SU-DHL-6 (cell line): Measurements from ENCODE around the gene CABP2.

Source experiments
- H2AFZ ChIP-seq: fragments of 200-600 bp; sonication (generic); 2 replicates; pipeline ENCODE4 v1.6.1; 2014; ENCODE audit warnings: low read depth, mild to moderate bottlenecking, moderate library complexity, mixed read lengths, antibody characterized with exemption, low read length; ENCODE audit not compliant: severe bottlenecking
- H3F3A ChIP-seq: fragments of 200-600 bp; shearing (Covaris generic); 2 replicates; pipeline ENCODE4 v1.6.0; 2016; ENCODE audit warnings: antibody characterized with exemption, mild to moderate bottlenecking; ENCODE audit not compliant: insufficient read depth
- H3K27ac ChIP-seq: fragments of 200-600 bp; sonication (generic); 2 replicates; pipeline ENCODE4 v1.5.1; 2016; ENCODE audit warnings: low read depth, mild to moderate bottlenecking, low read length, moderate library complexity, mixed read lengths
- H3K27me3 ChIP-seq: fragments of 200-600 bp; sonication (generic), shearing (Covaris generic); 2 replicates; pipeline ENCODE4 v1.6.0; 2014; ENCODE audit warnings: mild to moderate bottlenecking, low read length
- H3K36me3 ChIP-seq: fragments of 200-600 bp; sonication (generic); 2 replicates; pipeline ENCODE4 v1.6.1; 2014; ENCODE audit warnings: mild to moderate bottlenecking, low read length, mixed read lengths
- H3K4me2 ChIP-seq: fragments of 300-600, 200-600 bp; shearing (Covaris generic), sonication (generic); 2 replicates; pipeline ENCODE4 v1.6.0; 2014; ENCODE audit warnings: low read length, low read depth, mild to moderate bottlenecking; ENCODE audit not compliant: poor library complexity, severe bottlenecking
- H3K4me3 ChIP-seq: fragments of 200-600 bp; sonication (generic); 2 replicates; pipeline ENCODE4 v1.5.1; 2014; ENCODE audit warnings: antibody characterized with exemption, low read length, mild to moderate bottlenecking, mixed read lengths; ENCODE audit not compliant: insufficient read depth, poor library complexity, severe bottlenecking
- H3K79me2 ChIP-seq: fragments of 200-600 bp; sonication (generic); 2 replicates; pipeline ENCODE4 v1.6.1; 2014; ENCODE audit warnings: mild to moderate bottlenecking, low read length, moderate library complexity; ENCODE audit not compliant: insufficient read depth
- H3K9ac ChIP-seq: fragments of 200-600 bp; sonication (generic); 2 replicates; pipeline ENCODE4 v1.7.0; 2014; ENCODE audit warnings: mild to moderate bottlenecking, low read length
- H3K9me2 ChIP-seq: fragments of 200-600 bp; sonication (generic); replicated peaks from 2 replicates; pipeline ENCODE4 v1.6.1; 2014; ENCODE audit warnings: low read length; ENCODE audit not compliant: insufficient read depth
- H3K9me3 ChIP-seq: fragments of 200-600 bp; sonication (generic); 2 replicates; pipeline ENCODE4 v1.6.1; 2014; ENCODE audit warnings: low read length, mixed read lengths; ENCODE audit not compliant: insufficient read depth
- H4K20me1 ChIP-seq: fragments of 200-600 bp; sonication (generic); 2 replicates; pipeline ENCODE4 v1.6.1; 2014; ENCODE audit warnings: low read depth, mild to moderate bottlenecking, antibody characterized with exemption, low read length, moderate library complexity, mixed read lengths
- CTCF ChIP-seq: fragments of 200-600 bp; sonication (generic); IDR thresholded peaks from one replicate; pipeline ENCODE4 v1.5.1; 2017; ENCODE audit warnings: antibody characterized with exemption, mild to moderate bottlenecking, low read length, moderate library complexity; ENCODE audit not compliant: insufficient read depth, poor library complexity, severe bottlenecking
- EZH2phosphoT487 ChIP-seq: fragments of 200-600 bp; sonication (generic), shearing (Covaris generic); conservative IDR thresholded peaks from 2 replicates; pipeline ENCODE4 v1.6.1; 2018; ENCODE audit warnings: mild to moderate bottlenecking, antibody characterized with exemption, low read length, moderate library complexity, mixed read lengths

Gene CABP2

GRCh38 chr11:67542169-67542568, 18.9 kb upstream of the CABP2 start:
- Histone ChIP-seq H3K4me2 (no peak overlapping the region), H3K9me3 (no peaks in the 10 kb centered on the region), H3K36me3 (no peaks in the 10 kb centered on the region), H3K9me2 (no peaks in the 10 kb centered on the region), H3K27ac (no peak overlapping the region), H3K4me3 (no peak overlapping the region), H2AFZ (no peak overlapping the region), H4K20me1 (no peaks in the 10 kb centered on the region), H3K9ac (no peak overlapping the region), H3F3A (no peaks in the 10 kb centered on the region), H3K27me3 (no peaks in the 10 kb centered on the region), H3K79me2 (no peaks in the 10 kb centered on the region)
- TF ChIP-seq CTCF, result no peak
- no peak for TF ChIP-seq EZH2phosphoT487

- Histone ChIP-seq H3K27ac (no peak overlapping the region), H3K9me2 (no peaks in the 10 kb centered on the region), H3K79me2 (no peaks in the 10 kb centered on the region), H3K4me2 (no peak overlapping the region), H3K27me3 (no peaks in the 10 kb centered on the region), H3K9ac (no peak overlapping the region), H2AFZ (no peak overlapping the region), H3K36me3 (no peaks in the 10 kb centered on the region), H3F3A (no peaks in the 10 kb centered on the region), H4K20me1 (no peaks in the 10 kb centered on the region), H3K4me3 (no peak overlapping the region), H3K9me3 (no peaks in the 10 kb centered on the region)
- TF ChIP-seq EZH2phosphoT487 (no peak), CTCF (no peak)
Measured at GRCh38 chr11:67541198-67541597, 18.0 kb upstream of the CABP2 start.

GRCh38 chr11:67539550-67539949, 16.3 kb upstream of the CABP2 start:
- no peak overlapping the region for H3K4me2 ChIP-seq
- H3K9me3 ChIP-seq, result peaks cover 2% of the 10 kb centered on the region; the same call in 1 of the 2 replicates
- no peaks in the 10 kb centered on the region for H3F3A ChIP-seq
- H3K9ac ChIP-seq, result no peak overlapping the region
- H2AFZ ChIP-seq, result no peak overlapping the region
- H3K36me3 ChIP-seq, result no peaks in the 10 kb centered on the region
- H3K4me3 ChIP-seq, result no peak overlapping the region
- no peaks in the 10 kb centered on the region for H3K27me3 ChIP-seq
- no peaks in the 10 kb centered on the region for H4K20me1 ChIP-seq
- H3K9me2 ChIP-seq, result no peaks in the 10 kb centered on the region
- H3K79me2 ChIP-seq, result no peaks in the 10 kb centered on the region
- TF ChIP-seq EZH2phosphoT487 (no peak), CTCF (no peak)
- no peak overlapping the region for H3K27ac ChIP-seq
